Inflammatory macrophage treated with lipopolysaccharide for 1 hour (primary cell): ENCODE results near the gene NUDT16L1.

ENCODE experiments used
- DNase-seq, 2 donors: peaks; one replicate each; pipeline ENCODE4 v3.0.0-alpha.2; 2020 to 2022

NUDT16L1 gene

DNA sequence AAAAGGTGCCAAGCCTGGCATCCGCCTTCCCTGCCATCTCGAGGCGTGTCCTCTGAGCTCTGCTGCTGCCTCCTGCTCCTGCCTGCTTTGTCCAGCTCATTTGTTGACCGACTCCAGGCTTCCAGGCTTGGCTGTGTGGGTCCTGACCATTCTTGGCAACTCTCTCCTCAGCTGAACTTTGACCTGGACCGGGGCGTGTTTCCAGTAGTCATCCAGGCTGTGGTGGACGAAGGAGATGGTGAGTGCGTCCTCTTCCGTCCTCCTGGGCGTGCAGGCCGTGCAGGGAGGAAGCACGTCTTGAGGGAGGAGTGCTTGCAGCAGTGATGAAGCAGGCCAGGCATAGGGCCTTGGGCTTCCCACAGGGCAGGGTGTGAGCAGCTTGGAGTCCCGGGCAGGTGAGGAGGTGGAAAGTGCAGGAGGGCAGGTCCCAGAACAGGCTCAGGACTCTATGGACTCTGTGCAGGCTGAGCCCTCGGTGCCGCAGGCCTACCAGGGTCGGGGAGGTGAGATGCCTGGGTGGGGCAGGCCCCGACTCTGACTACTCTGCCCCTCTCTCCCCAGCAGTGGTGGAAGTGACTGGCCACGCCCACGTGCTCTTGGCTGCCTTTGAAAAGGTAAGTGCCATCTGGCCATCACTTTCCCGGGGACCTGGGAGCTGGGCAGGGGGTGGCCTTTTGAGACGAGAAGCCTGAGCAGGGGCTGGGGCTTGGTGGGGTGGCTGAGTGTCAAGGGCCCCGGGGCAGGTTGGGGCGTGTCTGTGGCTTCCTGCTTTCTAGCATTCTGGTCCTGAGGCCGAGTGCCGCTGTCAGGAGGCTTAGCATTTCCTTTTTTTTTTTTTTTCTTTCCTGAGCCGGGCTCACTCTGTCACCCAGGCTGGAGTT lies 28.6 kb upstream of the NUDT16L1 start:
- peak; percentile 47 to 60 for DNase-seq

- DNase-seq, result no peak
Observed at GRCh38 chr16:4666537-4667202, 26.7 kb upstream of the NUDT16L1 start.

DNA sequence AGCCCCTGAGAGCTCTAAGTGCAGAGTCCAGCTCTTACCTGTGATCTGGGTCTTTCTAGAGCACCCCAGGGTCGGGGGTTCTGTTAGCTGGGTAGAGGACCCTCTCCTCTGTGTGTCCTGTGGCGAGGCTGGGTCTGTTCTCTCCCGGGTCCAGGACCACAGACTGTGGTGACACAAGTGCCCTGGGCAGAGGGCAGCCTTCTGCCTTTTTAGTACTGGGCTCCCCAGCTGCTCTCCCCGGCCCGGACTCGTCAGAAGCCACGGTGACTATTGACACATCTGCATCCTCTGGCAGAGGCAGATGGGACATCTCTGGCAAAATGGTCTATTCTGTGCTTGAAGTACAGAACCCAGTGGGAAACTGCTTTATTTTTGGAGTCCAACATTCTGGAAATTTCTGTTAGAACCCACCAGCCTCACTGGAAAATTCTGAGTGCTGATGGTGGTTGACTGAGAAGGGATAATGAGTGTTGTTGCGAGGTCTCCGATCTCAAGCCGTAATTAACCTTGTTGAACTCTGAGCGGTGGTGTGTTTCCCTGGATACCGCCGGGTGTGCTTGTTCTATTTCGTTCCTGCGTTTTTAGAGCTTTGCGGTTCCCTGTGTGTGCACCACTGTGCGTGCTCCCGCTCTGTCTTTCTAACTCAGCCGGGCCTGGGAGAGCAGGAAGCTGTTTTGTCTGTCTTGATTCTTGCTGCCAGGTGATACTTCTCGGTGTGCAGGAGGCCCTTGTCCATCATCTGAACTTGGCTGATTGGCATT lies 26.0 kb upstream of the NUDT16L1 start:
- DNase-seq, result no peak

DNA sequence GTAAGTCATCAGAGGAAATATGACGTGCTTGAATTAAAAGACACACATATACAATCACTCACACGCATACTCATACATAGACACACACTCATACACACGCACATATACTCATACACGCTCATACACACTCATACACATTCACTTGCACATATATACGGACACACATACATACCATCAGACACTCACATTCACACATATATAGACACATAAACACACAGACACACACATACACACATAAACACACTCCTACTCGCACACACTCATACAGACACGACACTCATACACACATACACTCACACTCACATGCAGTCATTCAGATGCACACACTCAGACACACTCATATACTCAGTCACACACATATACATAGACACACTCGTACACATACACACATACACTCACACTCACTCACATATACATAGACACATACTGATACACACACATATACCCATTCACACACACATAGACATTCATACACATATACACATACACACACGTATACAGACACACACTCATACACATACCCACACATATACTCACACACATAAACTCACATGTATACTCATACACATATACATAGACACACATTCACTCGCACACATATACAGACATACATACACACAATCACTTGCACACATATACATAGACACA lies 24.9 kb upstream of the NUDT16L1 start:
- DNase-seq, result no peak

GRCh38 chr16:4673387-4674046 lies 19.8 kb upstream of the NUDT16L1 start:
- DNase-seq, result no peak

GRCh38 chr16:4674926-4675530 lies 18.3 kb upstream of the NUDT16L1 start:
- peak in 1 of 2 donors; percentile 63 for DNase-seq

DNA sequence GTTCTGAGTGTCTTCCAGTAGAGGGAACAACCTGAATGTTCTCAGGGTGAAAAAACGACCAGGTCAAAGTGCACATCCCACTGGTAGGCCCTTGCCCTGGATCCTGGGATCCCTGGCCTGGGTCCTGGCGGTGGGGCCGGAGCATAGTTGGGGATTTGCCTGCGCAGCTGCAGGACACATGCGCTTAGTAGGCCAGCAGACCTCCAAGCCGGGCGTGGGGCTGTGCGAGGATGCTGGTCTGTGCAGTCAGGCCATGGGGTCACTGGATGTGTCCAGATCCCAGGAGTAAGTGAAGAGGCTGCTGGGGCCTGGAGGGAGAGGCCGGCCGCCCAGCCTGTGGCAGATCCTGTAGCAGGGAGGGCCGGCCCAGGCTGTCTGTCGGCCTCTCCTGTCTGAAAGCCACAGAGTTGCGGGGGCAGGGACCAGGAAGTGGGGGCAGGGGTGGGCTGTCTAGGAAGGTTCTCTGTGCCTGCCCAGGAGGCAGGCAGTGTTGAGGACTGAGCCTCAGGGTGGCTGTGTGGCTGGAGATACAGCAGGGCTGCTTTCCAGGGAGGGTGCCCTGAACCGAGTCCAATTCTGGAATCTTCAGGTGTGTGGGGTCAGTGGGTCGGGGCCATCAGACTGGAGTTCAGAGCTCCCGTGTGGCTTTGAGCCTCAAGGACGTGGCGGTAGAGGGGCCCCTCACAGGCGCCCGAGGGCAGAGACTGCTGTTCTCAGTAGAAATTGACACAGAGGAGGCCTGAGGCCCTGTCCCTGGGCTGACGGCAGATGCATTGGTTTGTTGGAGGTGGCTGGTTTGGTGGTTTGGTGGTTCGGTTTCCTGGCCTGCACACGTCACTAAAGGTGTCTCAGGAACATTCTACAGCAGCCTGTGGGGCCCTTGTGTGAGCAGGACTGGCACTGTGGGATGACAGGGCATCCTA lies 17.2 kb upstream of the NUDT16L1 start:
- peak; percentile 31 to 44 for DNase-seq

GRCh38 chr16:4676831-4677230 lies 16.5 kb upstream of the NUDT16L1 start:
- DNase-seq, result no peak

DNA sequence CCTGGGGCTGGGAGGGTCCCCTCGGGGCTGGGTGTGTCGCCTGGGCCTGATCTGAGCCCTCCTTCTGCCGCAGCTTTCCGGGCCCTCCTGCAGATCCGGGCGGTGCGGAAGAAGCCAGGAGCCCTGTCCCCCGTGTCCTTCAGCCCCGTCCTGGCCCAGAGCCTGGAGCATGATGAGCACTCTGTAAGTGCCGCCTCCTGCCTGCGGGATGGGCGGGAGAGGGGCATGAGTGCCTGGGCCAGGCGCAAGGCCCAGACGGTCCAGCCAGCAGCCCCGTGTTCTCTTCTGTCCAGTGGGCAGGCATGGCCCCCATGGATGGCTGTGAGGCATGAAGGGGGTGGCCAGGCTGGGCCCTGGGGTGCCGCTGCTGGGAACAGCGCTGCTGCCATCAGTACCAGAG lies 16.0 kb upstream of the NUDT16L1 start:
- DNase-seq, result no peak

DNA sequence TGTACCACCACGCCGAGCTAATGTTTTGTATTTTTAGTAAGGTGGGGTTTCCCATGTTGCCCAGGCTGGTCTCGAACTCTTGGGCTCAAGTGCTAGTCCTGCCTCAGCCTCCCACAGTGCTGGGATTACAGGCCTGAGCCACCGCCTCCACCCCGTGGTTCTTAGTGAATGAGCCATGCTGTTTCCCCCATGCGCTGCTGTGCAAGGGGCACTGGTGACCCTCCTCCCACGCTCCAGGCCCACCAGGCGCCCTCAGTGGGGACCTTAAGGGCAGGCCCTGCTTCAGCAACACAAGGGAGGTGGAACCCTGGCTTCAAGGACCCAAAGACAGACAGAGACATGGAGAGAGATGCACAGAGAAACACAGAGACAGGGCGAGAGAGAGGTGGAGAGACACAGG lies 15.4 kb upstream of the NUDT16L1 start:
- DNase-seq, result no peak

DNA sequence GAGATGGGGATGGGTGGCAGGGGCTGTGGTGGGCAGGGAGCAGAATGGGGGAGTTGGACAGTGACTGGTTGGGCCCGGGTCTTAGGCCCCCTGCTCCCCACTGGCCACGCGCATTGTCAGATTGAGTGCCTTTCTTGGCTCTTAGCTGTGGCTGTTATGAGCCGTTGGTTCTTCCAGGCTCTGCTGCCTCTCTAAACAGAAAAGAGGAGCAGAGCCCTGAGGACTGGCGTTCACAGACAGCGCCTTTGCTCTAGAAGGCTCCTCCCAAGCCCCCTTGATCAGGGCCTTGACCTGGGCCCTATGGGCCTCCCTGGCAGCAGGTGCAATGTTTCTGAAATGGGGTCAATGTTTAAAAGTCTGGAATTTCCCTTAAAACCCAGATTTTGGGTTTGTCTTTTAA lies 14.8 kb upstream of the NUDT16L1 start:
- DNase-seq, result no peak

GRCh38 chr16:4679156-4679849 lies 14.1 kb upstream of the NUDT16L1 start:
- DNase-seq, result no peak

DNA sequence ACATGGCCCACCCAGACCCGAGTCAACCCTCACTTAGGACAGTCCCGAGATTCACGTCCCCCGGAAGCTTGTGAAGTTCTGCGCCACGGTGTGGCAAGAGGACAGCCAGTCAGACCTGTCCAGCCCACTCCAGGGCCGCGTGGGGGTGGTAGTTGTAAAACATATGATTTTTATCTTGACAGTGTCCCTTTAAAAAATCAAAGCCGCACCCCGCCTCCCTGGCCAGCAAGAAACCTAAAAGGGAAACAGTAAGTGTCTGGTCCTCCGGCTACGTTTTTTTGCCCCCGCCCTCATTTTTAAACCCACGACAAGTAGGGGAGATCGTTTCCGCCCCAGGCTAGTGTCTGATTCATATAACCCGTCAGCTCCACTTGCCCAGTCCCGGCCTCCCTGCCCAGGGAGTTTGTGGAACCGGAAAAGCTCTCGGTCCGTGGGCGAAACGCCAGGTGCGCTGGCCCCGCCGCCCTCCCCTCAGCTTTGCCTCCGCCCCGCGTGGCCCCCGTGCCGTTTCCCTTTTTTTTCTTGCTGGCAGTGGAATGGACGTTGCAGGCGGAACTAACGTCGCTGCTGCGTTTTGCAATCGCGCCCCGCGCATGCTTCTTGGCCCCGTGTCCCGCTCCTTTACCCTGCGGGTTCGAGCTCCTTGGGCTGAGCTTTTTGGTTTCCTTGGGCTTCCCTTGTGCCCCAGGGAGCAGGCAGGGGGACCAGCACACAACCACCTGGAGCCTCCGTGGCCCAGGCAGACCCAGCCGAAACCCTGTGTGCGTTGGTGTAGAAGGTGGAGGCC lies 13.3 kb upstream of the NUDT16L1 start:
- DNase-seq, result peak; percentile 82 to 85

- no peak for DNase-seq
Observed at GRCh38 chr16:4680673-4681470, 12.5 kb upstream of the NUDT16L1 start.

- DNase-seq, result no peak
Observed at GRCh38 chr16:4681471-4682083, 11.8 kb upstream of the NUDT16L1 start.

DNA sequence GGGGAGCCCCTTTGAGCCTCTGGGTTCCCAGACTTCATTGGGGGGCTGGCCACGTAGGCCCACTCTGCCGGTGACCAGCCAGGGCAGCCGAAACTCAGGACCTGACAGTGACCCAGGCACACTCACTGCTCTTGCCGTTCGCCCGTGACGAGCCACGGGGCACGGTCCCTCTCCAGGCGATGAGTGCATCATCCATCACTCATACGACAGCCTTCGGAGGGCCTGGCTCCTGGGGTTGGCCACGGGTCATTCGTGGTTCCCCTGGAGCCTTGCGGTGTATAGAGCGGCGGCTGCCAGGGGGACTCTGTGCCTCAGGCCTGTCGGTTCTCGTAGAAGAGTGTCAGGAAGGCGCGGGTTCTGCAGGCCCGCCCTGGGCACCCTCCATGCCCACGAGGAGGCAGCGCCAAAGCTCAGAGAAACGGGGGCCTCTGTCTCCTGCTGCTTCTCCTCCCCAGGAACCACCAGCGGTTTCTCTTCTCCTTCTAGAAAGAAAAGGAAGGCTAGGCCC lies 11.2 kb upstream of the NUDT16L1 start:
- DNase-seq, result no peak

GRCh38 chr16:4682616-4683254 lies 10.6 kb upstream of the NUDT16L1 start:
- DNase-seq, result peak in 1 of 2 donors; percentile 70
